ENCODE measurements around the gene C19orf25. TPM values are rescaled to one million over a fixed set of nuclear protein-coding genes. Genes with fewer than 3 reads are reported as not detected.

Gene C19orf25
- polyA plus RNA-seq, 1 of the 3 experiments (the other 2 are of a cell fraction), result 25.3 TPM

DNA sequence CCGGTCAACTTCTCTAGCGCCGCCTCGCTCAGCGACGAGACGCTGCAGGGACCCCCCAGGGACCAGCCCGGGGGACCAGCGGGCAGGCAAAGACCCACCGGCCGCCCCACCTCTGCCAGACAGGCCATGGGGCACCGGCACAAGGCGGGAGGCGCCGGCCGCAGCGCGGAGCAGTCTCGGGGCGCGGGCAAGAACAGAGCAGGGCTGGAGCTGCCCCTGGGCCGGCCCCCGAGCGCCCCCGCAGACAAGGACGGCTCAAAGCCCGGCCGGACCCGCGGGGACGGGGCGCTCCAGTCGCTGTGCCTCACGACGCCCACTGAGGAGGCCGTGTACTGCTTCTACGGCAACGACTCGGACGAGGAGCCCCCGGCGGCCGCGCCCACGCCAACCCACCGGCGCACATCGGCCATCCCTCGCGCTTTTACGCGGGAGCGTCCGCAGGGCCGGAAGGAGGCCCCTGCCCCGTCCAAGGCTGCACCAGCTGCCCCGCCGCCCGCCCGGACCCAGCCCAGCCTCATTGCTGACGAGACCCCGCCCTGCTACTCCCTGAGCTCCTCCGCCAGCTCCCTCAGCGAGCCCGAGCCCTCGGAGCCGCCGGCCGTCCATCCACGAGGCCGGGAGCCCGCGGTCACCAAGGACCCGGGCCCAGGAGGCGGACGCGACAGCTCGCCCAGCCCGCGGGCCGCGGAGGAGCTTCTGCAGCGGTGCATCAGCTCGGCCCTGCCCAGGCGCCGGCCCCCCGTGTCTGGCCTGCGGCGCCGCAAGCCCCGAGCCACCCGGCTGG, 11.3 kb downstream of the C19orf25 start:
- H4K20me1 ChIP-seq (ENCODE audit: insufficient read depth), result peaks cover 6% of the 10 kb centered on the region; the same call in 1 of the 2 replicates

DNA sequence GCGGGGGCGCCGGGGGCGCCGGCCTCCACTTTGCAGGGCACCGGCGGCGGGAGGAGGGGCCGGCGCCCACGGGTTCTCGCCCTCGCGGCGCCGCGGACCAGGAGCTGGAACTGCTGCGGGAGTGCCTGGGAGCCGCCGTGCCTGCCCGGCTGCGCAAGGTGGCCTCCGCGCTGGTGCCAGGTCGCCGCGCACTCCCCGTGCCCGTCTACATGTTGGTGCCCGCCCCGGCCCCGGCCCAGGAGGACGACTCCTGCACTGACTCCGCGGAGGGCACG, 11.9 kb downstream of the C19orf25 start:
- Histone ChIP-seq H4K20me1 (ENCODE audit: insufficient read depth) (peaks cover 4% of the 10 kb centered on the region; the same call in 1 of the 2 replicates), H3K27ac (ENCODE audit: low read depth in 2 of 2, low read length in 1 of 2) (no peak overlapping the region), H3K4me1 (ENCODE audit: control insufficient read depth in 1 of 2, insufficient read depth in 2 of 2, low read depth in 1 of 2, low read length in 1 of 2) (no peaks in the 10 kb centered on the region), H3K9me2 (no peaks in the 10 kb centered on the region), H3K4me3 (ENCODE audit: low read depth in 2 of 2, low read length in 1 of 2) (no peak overlapping the region), H3K9ac (no peak overlapping the region), H3F3A (replicated peaks; ENCODE audit: insufficient read depth) (peaks cover 3% of the 10 kb centered on the region), H3K79me2 (ENCODE audit: insufficient read depth) (peaks cover 5% of the 10 kb centered on the region; the same call in 1 of the 2 replicates), H3K36me3 (replicated peaks in 1 of 2; ENCODE audit: control insufficient read depth in 1 of 2, insufficient read depth in 2 of 2, low read length in 1 of 2) (peaks cover 0 to 22% of the 10 kb centered on the region in 2 experiments), H3K27me3 (ENCODE audit: insufficient read depth) (no peaks in the 10 kb centered on the region), H3K4me2 (no peak overlapping the region), H2AFZ (ENCODE audit: low read depth) (no peak overlapping the region), H3K9me3 (no peaks in the 10 kb centered on the region)
- CTCF ChIA-PET, result interaction anchor here (2.7 kb wide), 1 partner anchor 22 kb away, joined by 11 read pairs; no protein-coding TSS in a partner anchor
- POLR2A ChIA-PET, result interaction anchor here (0.9 to 1.4 kb wide), 2 partner anchors 23 to 31 kb away, joined by 3 to 5 read pairs; no protein-coding TSS in a partner anchor
- 87% methylated on average over 3 of the region's 36 CpGs for WGBS (ENCODE audit: low lambda C conversion rate)
- DNase-seq, result no peak
- TF ChIP-seq EZH2phosphoT487 (IDR thresholded peaks at IDR 0.05; ENCODE audit: borderline replicate concordance, low read depth), result no peak
- TF ChIP-seq FOSL2 (IDR thresholded peaks at IDR 0.05; ENCODE audit: borderline replicate concordance, low read depth), result no peak
- TF ChIP-seq, protein P1, sequence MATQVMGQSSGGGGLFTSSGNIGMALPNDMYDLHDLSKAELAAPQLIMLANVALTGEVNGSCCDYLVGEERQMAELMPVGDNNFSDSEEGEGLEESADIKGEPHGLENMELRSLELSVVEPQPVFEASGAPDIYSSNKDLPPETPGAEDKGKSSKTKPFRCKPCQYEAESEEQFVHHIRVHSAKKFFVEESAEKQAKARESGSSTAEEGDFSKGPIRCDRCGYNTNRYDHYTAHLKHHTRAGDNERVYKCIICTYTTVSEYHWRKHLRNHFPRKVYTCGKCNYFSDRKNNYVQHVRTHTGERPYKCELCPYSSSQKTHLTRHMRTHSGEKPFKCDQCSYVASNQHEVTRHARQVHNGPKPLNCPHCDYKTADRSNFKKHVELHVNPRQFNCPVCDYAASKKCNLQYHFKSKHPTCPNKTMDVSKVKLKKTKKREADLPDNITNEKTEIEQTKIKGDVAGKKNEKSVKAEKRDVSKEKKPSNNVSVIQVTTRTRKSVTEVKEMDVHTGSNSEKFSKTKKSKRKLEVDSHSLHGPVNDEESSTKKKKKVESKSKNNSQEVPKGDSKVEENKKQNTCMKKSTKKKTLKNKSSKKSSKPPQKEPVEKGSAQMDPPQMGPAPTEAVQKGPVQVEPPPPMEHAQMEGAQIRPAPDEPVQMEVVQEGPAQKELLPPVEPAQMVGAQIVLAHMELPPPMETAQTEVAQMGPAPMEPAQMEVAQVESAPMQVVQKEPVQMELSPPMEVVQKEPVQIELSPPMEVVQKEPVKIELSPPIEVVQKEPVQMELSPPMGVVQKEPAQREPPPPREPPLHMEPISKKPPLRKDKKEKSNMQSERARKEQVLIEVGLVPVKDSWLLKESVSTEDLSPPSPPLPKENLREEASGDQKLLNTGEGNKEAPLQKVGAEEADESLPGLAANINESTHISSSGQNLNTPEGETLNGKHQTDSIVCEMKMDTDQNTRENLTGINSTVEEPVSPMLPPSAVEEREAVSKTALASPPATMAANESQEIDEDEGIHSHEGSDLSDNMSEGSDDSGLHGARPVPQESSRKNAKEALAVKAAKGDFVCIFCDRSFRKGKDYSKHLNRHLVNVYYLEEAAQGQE (IDR thresholded peaks at IDR 0.05; ENCODE audit: low read depth, low read length), result no peak
- no peak for TF ChIP-seq FOXJ3 (CRISPR knock-in tag; IDR thresholded peaks at IDR 0.05)
- TF ChIP-seq, protein P2, sequence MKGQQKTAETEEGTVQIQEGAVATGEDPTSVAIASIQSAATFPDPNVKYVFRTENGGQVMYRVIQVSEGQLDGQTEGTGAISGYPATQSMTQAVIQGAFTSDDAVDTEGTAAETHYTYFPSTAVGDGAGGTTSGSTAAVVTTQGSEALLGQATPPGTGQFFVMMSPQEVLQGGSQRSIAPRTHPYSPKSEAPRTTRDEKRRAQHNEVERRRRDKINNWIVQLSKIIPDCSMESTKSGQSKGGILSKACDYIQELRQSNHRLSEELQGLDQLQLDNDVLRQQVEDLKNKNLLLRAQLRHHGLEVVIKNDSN (IDR thresholded peaks at IDR 0.05; ENCODE audit: borderline replicate concordance, low read depth), result no peak
- TF ChIP-seq TCF12 (IDR thresholded peaks at IDR 0.05), result no peak
- no peak for TF ChIP-seq MXI1 (IDR thresholded peaks at IDR 0.05; ENCODE audit: low read depth, low read length)
- no peak for TF ChIP-seq GATA2 (CRISPR knock-in tag; IDR thresholded peaks at IDR 0.05)
- no peak for TF ChIP-seq FOXM1 (IDR thresholded peaks at IDR 0.05; ENCODE audit: low read depth)
- TF ChIP-seq, protein P3, sequence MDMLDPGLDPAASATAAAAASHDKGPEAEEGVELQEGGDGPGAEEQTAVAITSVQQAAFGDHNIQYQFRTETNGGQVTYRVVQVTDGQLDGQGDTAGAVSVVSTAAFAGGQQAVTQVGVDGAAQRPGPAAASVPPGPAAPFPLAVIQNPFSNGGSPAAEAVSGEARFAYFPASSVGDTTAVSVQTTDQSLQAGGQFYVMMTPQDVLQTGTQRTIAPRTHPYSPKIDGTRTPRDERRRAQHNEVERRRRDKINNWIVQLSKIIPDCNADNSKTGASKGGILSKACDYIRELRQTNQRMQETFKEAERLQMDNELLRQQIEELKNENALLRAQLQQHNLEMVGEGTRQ (IDR thresholded peaks at IDR 0.05; ENCODE audit: borderline replicate concordance, low read depth, low read length), result no peak
- no peak for TF ChIP-seq TEAD4 (IDR thresholded peaks at IDR 0.05; ENCODE audit: borderline replicate concordance, insufficient read depth)
- no peak for TF ChIP-seq EP300 (IDR thresholded peaks at IDR 0.05; ENCODE audit: borderline replicate concordance in 1 of 2, low read depth in 1 of 2, low read length in 1 of 2)

More for the DNA sequence above, 11.3 kb downstream of the C19orf25 start:
- no peak overlapping the region for H3K4me2 ChIP-seq
- no peaks in the 10 kb centered on the region for H3K9me3 ChIP-seq
- peaks cover 0 to 22% of the 10 kb centered on the region in 2 experiments for H3K36me3 ChIP-seq (replicated peaks in 1 of 2; ENCODE audit: control insufficient read depth in 1 of 2, insufficient read depth in 2 of 2, low read length in 1 of 2)
- TF ChIP-seq YY1 (IDR thresholded peaks at IDR 0.05; ENCODE audit: low read depth) (no peak), ELF1 (IDR thresholded peaks at IDR 0.05) (no peak), JUND (IDR thresholded peaks at IDR 0.05) (no peak), FOXM1 (IDR thresholded peaks at IDR 0.05; ENCODE audit: low read depth) (no peak), GATA2 (CRISPR knock-in tag; IDR thresholded peaks at IDR 0.05) (no peak), EZH2phosphoT487 (IDR thresholded peaks at IDR 0.05; ENCODE audit: borderline replicate concordance, low read depth) (no peak), SIN3A (IDR thresholded peaks at IDR 0.05; ENCODE audit: borderline replicate concordance, low read depth, low read length) (no peak)
- TF ChIP-seq, protein P4, sequence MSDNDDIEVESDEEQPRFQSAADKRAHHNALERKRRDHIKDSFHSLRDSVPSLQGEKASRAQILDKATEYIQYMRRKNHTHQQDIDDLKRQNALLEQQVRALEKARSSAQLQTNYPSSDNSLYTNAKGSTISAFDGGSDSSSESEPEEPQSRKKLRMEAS (IDR thresholded peaks at IDR 0.05; ENCODE audit: low read depth), result no peak
- TF ChIP-seq, protein P5, sequence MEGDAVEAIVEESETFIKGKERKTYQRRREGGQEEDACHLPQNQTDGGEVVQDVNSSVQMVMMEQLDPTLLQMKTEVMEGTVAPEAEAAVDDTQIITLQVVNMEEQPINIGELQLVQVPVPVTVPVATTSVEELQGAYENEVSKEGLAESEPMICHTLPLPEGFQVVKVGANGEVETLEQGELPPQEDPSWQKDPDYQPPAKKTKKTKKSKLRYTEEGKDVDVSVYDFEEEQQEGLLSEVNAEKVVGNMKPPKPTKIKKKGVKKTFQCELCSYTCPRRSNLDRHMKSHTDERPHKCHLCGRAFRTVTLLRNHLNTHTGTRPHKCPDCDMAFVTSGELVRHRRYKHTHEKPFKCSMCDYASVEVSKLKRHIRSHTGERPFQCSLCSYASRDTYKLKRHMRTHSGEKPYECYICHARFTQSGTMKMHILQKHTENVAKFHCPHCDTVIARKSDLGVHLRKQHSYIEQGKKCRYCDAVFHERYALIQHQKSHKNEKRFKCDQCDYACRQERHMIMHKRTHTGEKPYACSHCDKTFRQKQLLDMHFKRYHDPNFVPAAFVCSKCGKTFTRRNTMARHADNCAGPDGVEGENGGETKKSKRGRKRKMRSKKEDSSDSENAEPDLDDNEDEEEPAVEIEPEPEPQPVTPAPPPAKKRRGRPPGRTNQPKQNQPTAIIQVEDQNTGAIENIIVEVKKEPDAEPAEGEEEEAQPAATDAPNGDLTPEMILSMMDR (IDR thresholded peaks at IDR 0.05), result no peak
- H3F3A ChIP-seq (replicated peaks; ENCODE audit: insufficient read depth), result peaks cover 3% of the 10 kb centered on the region
- no peaks in the 10 kb centered on the region for H3K27me3 ChIP-seq (ENCODE audit: insufficient read depth)
- 98% methylated on average over 32 of the region's 92 CpGs for WGBS (ENCODE audit: low lambda C conversion rate)
- H3K27ac ChIP-seq (ENCODE audit: low read depth in 2 of 2, low read length in 1 of 2), result no peak overlapping the region
- POLR2A ChIA-PET, result interaction anchor here (0.9 to 1.4 kb wide), 2 partner anchors 23 to 31 kb away, joined by 3 to 5 read pairs; no protein-coding TSS in a partner anchor
- no peaks in the 10 kb centered on the region for H3K9me2 ChIP-seq
- H3K4me3 ChIP-seq (ENCODE audit: low read depth in 2 of 2, low read length in 1 of 2), result no peak overlapping the region
- CTCF ChIA-PET, result interaction anchor here (2.7 kb wide), 1 partner anchor 23 kb away, joined by 11 read pairs; no protein-coding TSS in a partner anchor
- H2AFZ ChIP-seq (ENCODE audit: low read depth), result no peak overlapping the region
- DNase-seq, result no peak
- H3K4me1 ChIP-seq (ENCODE audit: control insufficient read depth in 1 of 2, insufficient read depth in 2 of 2, low read depth in 1 of 2, low read length in 1 of 2), result peaks cover 0 to 4% of the 10 kb centered on the region in 2 experiments; a peak in 1 of 4 replicates
- H3K79me2 ChIP-seq (ENCODE audit: insufficient read depth), result peaks cover 8% of the 10 kb centered on the region; the same call in 1 of the 2 replicates
- no peak overlapping the region for H3K9ac ChIP-seq

Data from SK-N-SH (cell line).